Uterus (tissue), 2 donors: ENCODE measurements around the gene IGFN1.

Experiments
- POLR2A ChIP-seq, 2 donors: fragments of 450-650 bp; IDR thresholded peaks; one replicate each; pipeline ENCODE4 v1.6.1; 2016; ENCODE audit warnings: antibody characterized with exemption in 2 of 2, mild to moderate bottlenecking in 1 of 2, moderate library complexity in 1 of 2
- TF ChIP-seq, protein P1 (sequence below), 4 experiments: fragments of 200-600 bp in 2 of 4; fragments of 450-650 bp in 2 of 4; sonication (generic) in 2 of 4; IDR thresholded peaks; one replicate each; pipeline ENCODE4 v1.5.1; 2016 to 2019; ENCODE audit warnings: antibody characterized with exemption in 4 of 4, mild to moderate bottlenecking in 2 of 4, moderate library complexity in 1 of 4

DNA sequence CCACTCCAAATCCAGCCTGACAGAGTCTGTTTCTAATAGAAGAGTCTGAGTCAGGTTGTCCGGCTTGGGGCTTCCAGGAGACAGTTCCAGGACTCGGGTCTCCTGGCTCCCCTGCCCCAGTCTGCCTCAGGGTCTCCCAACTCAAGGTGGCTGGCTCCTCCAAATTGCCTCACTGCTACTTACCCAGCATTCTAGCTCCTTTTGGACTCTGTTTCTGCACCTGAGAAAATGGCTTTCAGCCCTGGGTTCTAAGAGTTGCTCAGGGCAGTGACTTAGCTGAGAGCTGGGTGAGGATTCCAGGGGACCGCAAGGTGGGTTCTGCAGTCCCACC is 5.5 kb upstream of the IGFN1 start:
- TF ChIP-seq, protein P1, sequence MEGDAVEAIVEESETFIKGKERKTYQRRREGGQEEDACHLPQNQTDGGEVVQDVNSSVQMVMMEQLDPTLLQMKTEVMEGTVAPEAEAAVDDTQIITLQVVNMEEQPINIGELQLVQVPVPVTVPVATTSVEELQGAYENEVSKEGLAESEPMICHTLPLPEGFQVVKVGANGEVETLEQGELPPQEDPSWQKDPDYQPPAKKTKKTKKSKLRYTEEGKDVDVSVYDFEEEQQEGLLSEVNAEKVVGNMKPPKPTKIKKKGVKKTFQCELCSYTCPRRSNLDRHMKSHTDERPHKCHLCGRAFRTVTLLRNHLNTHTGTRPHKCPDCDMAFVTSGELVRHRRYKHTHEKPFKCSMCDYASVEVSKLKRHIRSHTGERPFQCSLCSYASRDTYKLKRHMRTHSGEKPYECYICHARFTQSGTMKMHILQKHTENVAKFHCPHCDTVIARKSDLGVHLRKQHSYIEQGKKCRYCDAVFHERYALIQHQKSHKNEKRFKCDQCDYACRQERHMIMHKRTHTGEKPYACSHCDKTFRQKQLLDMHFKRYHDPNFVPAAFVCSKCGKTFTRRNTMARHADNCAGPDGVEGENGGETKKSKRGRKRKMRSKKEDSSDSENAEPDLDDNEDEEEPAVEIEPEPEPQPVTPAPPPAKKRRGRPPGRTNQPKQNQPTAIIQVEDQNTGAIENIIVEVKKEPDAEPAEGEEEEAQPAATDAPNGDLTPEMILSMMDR (IDR thresholded peaks at IDR 0.05): no peak
- TF ChIP-seq POLR2A (IDR thresholded peaks at IDR 0.05): no peak
